Activated T-cell treated with anti-CD3 and anti-CD28 coated beads for 24 hours (primary cell): ENCODE data around the gene ADAM8.
"Not testable (repeated sequence)": the region's sequence is repeated elsewhere in the genome, so short reads cannot be mapped to it uniquely, and the experiment has no call there.

Experiments used
- DNase-seq: peaks from one replicate; pipeline ENCODE4 v3.0.0-alpha.2; 2020; ENCODE audit warnings: low read depth

Gene ADAM8

GRCh38 chr10:133231244-133231945 is 45.3 kb downstream of the ADAM8 start:
- DNase-seq, result no peak

- DNase-seq, result no peak
These were observed 46.1 kb downstream of the ADAM8 start for GRCh38 chr10:133230387-133231195.

- no peak for DNase-seq
These were observed 46.7 kb downstream of the ADAM8 start, which contains the start of gene UTF1 for GRCh38 chr10:133230044-133230361. TSS of gene UTF1 (plus strand) at chr10:133230217. CDS start at chr10:133230289, 72 bp downstream.

GRCh38 chr10:133229265-133230043 is 47.2 kb downstream of the ADAM8 start:
- no peak for DNase-seq

- no peak for DNase-seq
These were observed 49.4 kb downstream of the ADAM8 start for GRCh38 chr10:133227256-133227655.

- DNase-seq, result no peak
These were observed 50.3 kb downstream of the ADAM8 start for GRCh38 chr10:133226251-133226808.

GRCh38 chr10:133225707-133226191 is 50.9 kb downstream of the ADAM8 start:
- no peak for DNase-seq

GRCh38 chr10:133224756-133225372 is 51.8 kb downstream of the ADAM8 start:
- DNase-seq, result no peak

GRCh38 chr10:133224076-133224475 is 52.6 kb downstream of the ADAM8 start:
- DNase-seq, result no peak

- not testable (repeated sequence) for DNase-seq
These were observed 54.9 kb downstream of the ADAM8 start for GRCh38 chr10:133221756-133222155.

- DNase-seq, result no peak
These were observed 55.3 kb downstream of the ADAM8 start for GRCh38 chr10:133221331-133221730.

- DNase-seq, result no peak
These were observed 56.9 kb downstream of the ADAM8 start for GRCh38 chr10:133219782-133220181.

GRCh38 chr10:133218891-133219290 is 57.8 kb downstream of the ADAM8 start:
- DNase-seq, result no peak

- no peak for DNase-seq
These were observed 58.7 kb downstream of the ADAM8 start for GRCh38 chr10:133217800-133218589.

GRCh38 chr10:133216776-133217175 is 59.9 kb downstream of the ADAM8 start:
- no peak for DNase-seq

- DNase-seq, result no peak
These were observed 61.1 kb downstream of the ADAM8 start for GRCh38 chr10:133215586-133215985.

- DNase-seq, result no peak
These were observed 61.9 kb downstream of the ADAM8 start for GRCh38 chr10:133214468-133215410.

- DNase-seq, result no peak
These were observed 62.8 kb downstream of the ADAM8 start for GRCh38 chr10:133213641-133214467.
